ENCODE measurements around the gene CR2. TPM values are rescaled to one million over a fixed set of nuclear protein-coding genes. Genes with fewer than 3 reads are reported as not detected.

Gene CR2
- total and polyA plus RNA-seq, 2 of the 4 experiments (the other 2 are of a cell fraction), result not detected

- no peak overlapping the region for H3K4me3 ChIP-seq (ENCODE audit: insufficient read depth, low read depth, low read length)
- no peak overlapping the region for H3K27ac ChIP-seq (ENCODE audit: insufficient read depth, low read length)
- H3K9ac ChIP-seq (ENCODE audit: low read depth, low read length), result no peak overlapping the region
- no peaks in the 10 kb centered on the region for H4K20me1 ChIP-seq (ENCODE audit: insufficient read depth, low read length)
- ChIA-PET POLR2A (ENCODE audit: unreplicated experiment) (no interaction called here), CTCF (no interaction called here)
- H2BK15ac ChIP-seq (ENCODE audit: low read depth, low read length), result no peak overlapping the region
- no peak for ATAC-seq (ENCODE audit: low read depth)
- TF ChIP-seq MAFK (IDR thresholded peaks at IDR 0.05; ENCODE audit: low read depth, low read length) (no peak), MXI1 (IDR thresholded peaks at IDR 0.05; ENCODE audit: borderline replicate concordance, low read depth, low read length) (no peak), MAZ (IDR thresholded peaks at IDR 0.05; ENCODE audit: borderline replicate concordance, low read depth, low read length) (no peak), CEBPB (IDR thresholded peaks at IDR 0.05; ENCODE audit: low read depth, low read length) (no peak), USF2 (IDR thresholded peaks at IDR 0.05; ENCODE audit: low read depth, low read length) (no peak), NFE2L2 (IDR thresholded peaks at IDR 0.05; ENCODE audit: low read depth, low read length) (no peak), RAD21 (IDR thresholded peaks at IDR 0.05; ENCODE audit: low read length) (no peak), POLR2A (IDR thresholded peaks at IDR 0.05; ENCODE audit: low read depth, low read length) (no peak), CHD1 (IDR thresholded peaks at IDR 0.05; ENCODE audit: low read depth, low read length) (no peak), BHLHE40 (IDR thresholded peaks at IDR 0.05; ENCODE audit: low read depth, low read length) (no peak), SMC3 (IDR thresholded peaks at IDR 0.05; ENCODE audit: low read depth, low read length) (no peak)
- TF ChIP-seq, protein P1, sequence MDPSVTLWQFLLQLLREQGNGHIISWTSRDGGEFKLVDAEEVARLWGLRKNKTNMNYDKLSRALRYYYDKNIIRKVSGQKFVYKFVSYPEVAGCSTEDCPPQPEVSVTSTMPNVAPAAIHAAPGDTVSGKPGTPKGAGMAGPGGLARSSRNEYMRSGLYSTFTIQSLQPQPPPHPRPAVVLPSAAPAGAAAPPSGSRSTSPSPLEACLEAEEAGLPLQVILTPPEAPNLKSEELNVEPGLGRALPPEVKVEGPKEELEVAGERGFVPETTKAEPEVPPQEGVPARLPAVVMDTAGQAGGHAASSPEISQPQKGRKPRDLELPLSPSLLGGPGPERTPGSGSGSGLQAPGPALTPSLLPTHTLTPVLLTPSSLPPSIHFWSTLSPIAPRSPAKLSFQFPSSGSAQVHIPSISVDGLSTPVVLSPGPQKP (IDR thresholded peaks at IDR 0.05; ENCODE audit: borderline replicate concordance, low read depth, low read length), result no peak
- no peak overlapping the region for H4K8ac ChIP-seq (ENCODE audit: low read depth in 2 of 2, low read length in 2 of 2)
- H2AFZ ChIP-seq (replicated peaks; ENCODE audit: low read length, poor library complexity), result no peak overlapping the region
- H3K4me2 ChIP-seq (ENCODE audit: low read depth, low read length), result no peak overlapping the region
- H3K4ac ChIP-seq (ENCODE audit: low read depth, low read length), result no peak overlapping the region
- no peak overlapping the region for H2BK20ac ChIP-seq (ENCODE audit: low read depth, low read length)
- no CpG with 5 or more reads among the region's 2 CpGs for WGBS, 2 experiments (ENCODE audit: extremely low coverage in 2 of 2, insufficient read length in 1 of 2)
- H2AK9ac ChIP-seq (replicated peaks; ENCODE audit: low read depth, low read length, poor library complexity), result no peak overlapping the region
- BruUV-seq (replicated peaks), result no TSS peak
- no peak overlapping the region for H3K14ac ChIP-seq (replicated peaks; ENCODE audit: low read depth, low read length)
- dilution Hi-C loops (cut with HindIII; ENCODE audit: low sequenced_read_pairs, unreplicated experiment), result no loop called here
- H2AK5ac ChIP-seq (ENCODE audit: low read depth, low read length), result no peak overlapping the region
- no peak overlapping the region for H4K5ac ChIP-seq (ENCODE audit: low read depth, low read length)
- DNase-seq, result no peak
- no peak overlapping the region for H2BK5ac ChIP-seq (ENCODE audit: low read depth, low read length, poor library complexity, severe bottlenecking)
- H3K18ac ChIP-seq (ENCODE audit: low read depth, low read length), result no peak overlapping the region
- in situ Hi-C loops (cut with MboI; ENCODE audit: low sequenced_read_pairs), result no loop called here
- no peaks in the 10 kb centered on the region for H3K36me3 ChIP-seq (ENCODE audit: control insufficient read depth, insufficient read depth, low read length)
- H2BK120ac ChIP-seq (ENCODE audit: low read depth, low read length), result no peak overlapping the region
- no peaks in the 10 kb centered on the region for H3K79me1 ChIP-seq (ENCODE audit: low read depth in 1 of 2, low read length in 2 of 2)
- H4K91ac ChIP-seq (ENCODE audit: insufficient read depth, low read depth, low read length), result no peak overlapping the region
- intact Hi-C loops (cut with micrococcal nuclease), result no loop called here
- H3K9me1 ChIP-seq (ENCODE audit: insufficient read depth, low read length), result no peaks in the 10 kb centered on the region
- H3K27me3 ChIP-seq (ENCODE audit: control insufficient read depth, insufficient read depth, low read length), result peaks cover 17% of the 10 kb centered on the region
- no peak overlapping the region for H3K56ac ChIP-seq (ENCODE audit: extremely low read depth, insufficient read depth, low read length)
- H3K23ac ChIP-seq (ENCODE audit: low read depth, low read length), result no peak overlapping the region
- H3K9me3 ChIP-seq (ENCODE audit: control insufficient read depth, insufficient read depth, low read length), result no peaks in the 10 kb centered on the region
- H3K4me1 ChIP-seq (ENCODE audit: control insufficient read depth, insufficient read depth, low read length), result peaks cover 2% of the 10 kb centered on the region; the same call in 1 of the 2 replicates
These were observed 4.9 kb downstream of the CR2 start for GRCh38 chr1:207459008-207459407.

Data from IMR-90 (cell line).